ENCODE results near the gene SAA1. TPM values are rescaled to one million over a fixed set of nuclear protein-coding genes. Genes with fewer than 3 reads are reported as not detected.
A peak's percentile ranks its signal among the peaks of the same experiment; 100 is the strongest.

Gene SAA1
- total RNA-seq, 2 experiments from 2014 or later: not detected

GRCh38 chr11:18307461-18308139, 41.5 kb downstream of the SAA1 start:
- no peak overlapping the region for H3K4me3 Mint-ChIP-seq
- POLR2A ChIA-PET: interaction anchor here (1.4 kb wide), 1 partner anchor 15 kb away, joined by 4 read pairs; the partner anchor contains the start of genes GTF2H1 and HPS5
- H3K27ac Mint-ChIP-seq: no peak overlapping the region
- DNase-seq (no peak), ATAC-seq (ENCODE audit: low read depth) (no peak)
- no peaks in the 10 kb centered on the region for H3K9me3 Mint-ChIP-seq
- no peaks in the 10 kb centered on the region for H3K4me1 Mint-ChIP-seq
- no peaks in the 10 kb centered on the region for H3K27me3 Mint-ChIP-seq
- H3K36me3 Mint-ChIP-seq: peaks cover 12% of the 10 kb centered on the region

- no peak for ATAC-seq (ENCODE audit: low read depth)
- POLR2A ChIA-PET: no interaction called here
- no peak overlapping the region for H3K27ac Mint-ChIP-seq
- no peak for DNase-seq
- no peaks in the 10 kb centered on the region for H3K27me3 Mint-ChIP-seq
- peaks cover 12% of the 10 kb centered on the region for H3K36me3 Mint-ChIP-seq
- no peaks in the 10 kb centered on the region for H3K9me3 Mint-ChIP-seq
- no peaks in the 10 kb centered on the region for H3K4me1 Mint-ChIP-seq
- no peak overlapping the region for H3K4me3 Mint-ChIP-seq
These were observed 42.2 kb downstream of the SAA1 start for GRCh38 chr11:18308242-18308641.

GRCh38 chr11:18309691-18310090, 43.6 kb downstream of the SAA1 start:
- POLR2A ChIA-PET: no interaction called here
- H3K27ac Mint-ChIP-seq: no peak overlapping the region
- no peak overlapping the region for H3K4me3 Mint-ChIP-seq
- H3K9me3 Mint-ChIP-seq: no peaks in the 10 kb centered on the region
- DNase-seq (no peak), ATAC-seq (ENCODE audit: low read depth) (no peak)
- H3K36me3 Mint-ChIP-seq: peaks cover 12% of the 10 kb centered on the region
- H3K4me1 Mint-ChIP-seq: no peaks in the 10 kb centered on the region
- H3K27me3 Mint-ChIP-seq: no peaks in the 10 kb centered on the region

- no peaks in the 10 kb centered on the region for H3K9me3 Mint-ChIP-seq
- H3K27me3 Mint-ChIP-seq: no peaks in the 10 kb centered on the region
- peaks cover 12% of the 10 kb centered on the region for H3K36me3 Mint-ChIP-seq
- ATAC-seq (ENCODE audit: low read depth) (no peak), DNase-seq (no peak)
- no peak overlapping the region for H3K4me3 Mint-ChIP-seq
- H3K4me1 Mint-ChIP-seq: no peaks in the 10 kb centered on the region
- no peak overlapping the region for H3K27ac Mint-ChIP-seq
- POLR2A ChIA-PET: no interaction called here
These were observed 44.8 kb downstream of the SAA1 start for GRCh38 chr11:18310800-18311340.

GRCh38 chr11:18312012-18312411, 45.9 kb downstream of the SAA1 start:
- no peak overlapping the region for H3K4me3 Mint-ChIP-seq
- DNase-seq (no peak), ATAC-seq (ENCODE audit: low read depth) (no peak)
- POLR2A ChIA-PET: no interaction called here
- H3K27ac Mint-ChIP-seq: no peak overlapping the region
- H3K36me3 Mint-ChIP-seq: peaks cover 7% of the 10 kb centered on the region
- H3K9me3 Mint-ChIP-seq: no peaks in the 10 kb centered on the region
- no peaks in the 10 kb centered on the region for H3K4me1 Mint-ChIP-seq
- H3K27me3 Mint-ChIP-seq: no peaks in the 10 kb centered on the region

- DNase-seq (no peak), ATAC-seq (ENCODE audit: low read depth) (no peak)
- H3K4me1 Mint-ChIP-seq: no peaks in the 10 kb centered on the region
- H3K27ac Mint-ChIP-seq: peak overlapping the region; percentile 32
- peaks cover 11% of the 10 kb centered on the region for H3K36me3 Mint-ChIP-seq
- no peaks in the 10 kb centered on the region for H3K9me3 Mint-ChIP-seq
- POLR2A ChIA-PET: interaction anchor here (1.5 kb wide), 1 partner anchor 9 kb away, joined by 4 read pairs; the partner anchor contains the start of genes GTF2H1 and HPS5
- no peak overlapping the region for H3K4me3 Mint-ChIP-seq
- H3K27me3 Mint-ChIP-seq: no peaks in the 10 kb centered on the region
These were observed 46.8 kb downstream of the SAA1 start for GRCh38 chr11:18312663-18313420.

- no peak overlapping the region for H3K27ac Mint-ChIP-seq
- POLR2A ChIA-PET: interaction anchor here (0.6 to 1.5 kb wide), 2 partner anchors 8 to 13 kb away, joined by 3 to 4 read pairs; partner anchors contain the start of genes GTF2H1 and HPS5
- no peak for ATAC-seq (ENCODE audit: low read depth)
These were observed 48.1 kb downstream of the SAA1 start for GRCh38 chr11:18313965-18314763.

GRCh38 chr11:18314784-18315523, 48.9 kb downstream of the SAA1 start:
- peaks cover 11% of the 10 kb centered on the region for H3K36me3 Mint-ChIP-seq
- DNase-seq: no peak
- H3K4me3 Mint-ChIP-seq: no peak overlapping the region
- H3K27me3 Mint-ChIP-seq: no peaks in the 10 kb centered on the region
- H3K9me3 Mint-ChIP-seq: no peaks in the 10 kb centered on the region
- no peak for ATAC-seq (ENCODE audit: low read depth)
- H3K4me1 Mint-ChIP-seq: peaks cover 16% of the 10 kb centered on the region
- POLR2A ChIA-PET: no interaction called here
- H3K27ac Mint-ChIP-seq: no peak overlapping the region

More at GRCh38 chr11:18313965-18314763, 48.1 kb downstream of the SAA1 start:
- no peak for DNase-seq
- Mint-ChIP-seq H3K4me1 (peaks cover 8% of the 10 kb centered on the region), H3K4me3 (no peak overlapping the region), H3K27me3 (no peaks in the 10 kb centered on the region), H3K9me3 (no peaks in the 10 kb centered on the region), H3K36me3 (peaks cover 10% of the 10 kb centered on the region)

- no peaks in the 10 kb centered on the region for H3K27me3 Mint-ChIP-seq
- no peaks in the 10 kb centered on the region for H3K9me3 Mint-ChIP-seq
- H3K36me3 Mint-ChIP-seq: peaks cover 11% of the 10 kb centered on the region
- peak overlapping the region; percentile 43 for H3K27ac Mint-ChIP-seq
- DNase-seq (no peak), ATAC-seq (ENCODE audit: low read depth) (no peak)
- H3K4me1 Mint-ChIP-seq: peaks cover 24% of the 10 kb centered on the region
- POLR2A ChIA-PET: interaction anchor here (1.0 kb wide), 1 partner anchor 56 kb away, joined by 4 read pairs; no protein-coding TSS in a partner anchor
- H3K4me3 Mint-ChIP-seq: no peak overlapping the region
These were observed 49.8 kb downstream of the SAA1 start for GRCh38 chr11:18315893-18316292.

- no peak for ATAC-seq (ENCODE audit: low read depth)
These were observed 51.5 kb downstream of the SAA1 start for GRCh38 chr11:18317551-18317950.

More at GRCh38 chr11:18317551-18317950, 51.5 kb downstream of the SAA1 start:
- H3K4me3 Mint-ChIP-seq: no peak overlapping the region
- H3K4me1 Mint-ChIP-seq: peaks cover 28% of the 10 kb centered on the region
- H3K36me3 Mint-ChIP-seq: peaks cover 9% of the 10 kb centered on the region
- no peak overlapping the region for H3K27ac Mint-ChIP-seq
- no peaks in the 10 kb centered on the region for H3K9me3 Mint-ChIP-seq
- POLR2A ChIA-PET: no interaction called here
- H3K27me3 Mint-ChIP-seq: no peaks in the 10 kb centered on the region
- DNase-seq: no peak
